Forelimb muscle (tissue), 1 donor: ENCODE results near the gene PPP1R10. TPM values are rescaled to one million over a fixed set of nuclear protein-coding genes. Genes with fewer than 3 reads are reported as not detected.

Source experiments
- DNase-seq: peaks from one replicate; pipeline ENCODE4 v3.0.0-alpha.2; 2013; ENCODE audit warnings: low read depth
- polyA plus RNA-seq: library from polyadenylated mRNA; unstranded; fragments of 120-200 nt; gene quantifications from one replicate; pipeline ENCODE4 v1.2.1, GENCODE V29; 2013; ENCODE audit not compliant: insufficient read length

Gene PPP1R10
- polyA plus RNA-seq, 1 donor, result 32.4 TPM

DNA sequence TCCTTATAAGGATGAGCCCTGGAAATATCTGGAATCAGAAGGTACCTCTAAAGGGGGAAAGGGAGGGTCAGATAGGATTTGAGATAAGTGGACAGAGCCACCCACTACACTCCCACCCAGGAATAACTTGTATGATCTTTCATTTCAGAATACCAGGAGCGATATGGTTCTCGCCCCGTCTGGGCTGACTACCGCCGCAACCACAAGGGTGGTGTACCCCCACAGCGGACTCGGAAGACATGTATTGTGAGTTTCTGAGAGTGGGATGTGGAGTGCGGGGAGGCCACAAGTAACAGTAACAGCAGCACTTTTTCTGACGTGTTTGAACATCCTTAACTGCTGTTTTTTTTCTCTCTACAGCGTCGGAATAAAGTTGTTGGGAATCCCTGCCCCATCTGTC lies 2.5 kb upstream of the PPP1R10 start:
- no peak for DNase-seq

GRCh38 chr6:30618270-30618797 lies 1.3 kb upstream of the PPP1R10 start:
- no peak for DNase-seq

DNA sequence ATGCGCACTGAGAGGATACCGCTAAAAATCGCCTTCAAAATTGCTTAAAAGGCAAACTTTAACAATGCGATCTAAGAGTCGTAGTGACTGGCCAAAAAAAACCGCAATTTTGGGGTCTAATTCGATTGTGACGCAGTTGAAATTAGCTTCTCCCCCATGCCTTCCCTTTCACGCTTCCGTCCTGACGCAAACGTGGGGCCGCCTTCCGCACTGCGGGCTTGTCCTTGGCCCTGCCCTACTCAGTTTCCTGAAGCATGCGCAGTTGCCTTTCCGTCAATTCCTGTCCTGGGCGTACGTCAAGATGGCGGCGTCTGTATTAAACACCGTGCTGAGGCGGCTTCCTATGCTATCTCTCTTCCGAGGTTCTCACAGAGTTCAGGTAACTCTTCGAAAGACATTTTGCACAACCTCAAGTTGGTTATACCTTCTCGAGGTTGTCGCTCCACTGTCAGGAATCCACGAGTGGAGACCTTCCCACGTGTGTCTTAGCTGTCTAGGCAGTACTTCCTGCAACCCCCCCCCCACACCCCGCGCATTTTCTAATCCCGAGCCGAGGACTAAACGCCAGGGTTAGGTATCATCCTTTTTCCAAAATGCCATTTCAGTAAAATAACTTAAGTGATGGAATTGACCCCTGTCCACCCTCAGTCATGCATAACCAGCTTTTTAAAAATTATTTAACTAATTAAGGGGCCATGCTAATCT lies 674 bp upstream of the PPP1R10 start, which contains the start of gene MRPS18B:
TSS of gene MRPS18B (plus strand) at position 276 of the 705 bp plus-strand sequence. CDS start at position 302, 26 bp downstream.
- peak; percentile 99 for DNase-seq

DNA sequence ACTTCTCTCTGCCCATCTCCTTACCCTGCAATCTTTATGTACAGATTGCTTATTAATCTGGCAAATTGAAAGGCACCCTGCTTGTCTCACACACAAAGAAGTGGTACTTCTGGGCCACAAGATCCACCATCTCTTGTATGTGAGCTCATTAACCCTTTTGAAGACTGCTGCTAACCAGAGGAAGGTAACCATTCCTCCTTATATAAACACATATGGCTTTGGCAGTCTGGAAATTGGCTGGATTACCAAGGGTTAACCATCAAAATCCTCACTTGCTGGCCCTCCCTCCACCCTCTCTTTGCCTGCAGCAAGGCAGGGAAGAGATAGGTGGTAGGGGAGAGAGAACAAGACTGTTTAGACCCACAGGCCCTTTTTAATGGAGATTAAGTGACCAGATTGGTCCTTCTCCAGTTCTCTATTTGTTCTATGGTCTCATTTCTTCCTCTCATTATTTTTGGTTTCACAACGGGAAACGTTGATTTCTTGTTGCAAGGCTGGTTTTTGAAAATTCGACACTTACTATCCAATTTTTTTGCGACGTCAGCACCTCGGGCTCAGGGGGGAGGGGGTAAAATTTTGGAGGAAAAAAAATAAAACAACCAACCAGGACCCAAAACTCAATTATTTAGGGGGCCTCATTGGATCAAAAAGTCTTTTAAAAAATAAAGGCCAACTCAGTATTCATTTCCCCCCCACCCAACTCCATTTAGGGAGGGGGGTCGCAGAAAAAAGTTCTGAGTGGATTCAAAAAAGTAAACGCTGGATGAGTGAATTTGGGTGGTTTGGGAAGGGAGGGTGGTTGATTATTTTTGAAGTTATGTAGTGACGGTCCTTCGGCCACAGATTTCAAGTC lies 859 bp downstream of the PPP1R10 start:
- no peak for DNase-seq

DNA sequence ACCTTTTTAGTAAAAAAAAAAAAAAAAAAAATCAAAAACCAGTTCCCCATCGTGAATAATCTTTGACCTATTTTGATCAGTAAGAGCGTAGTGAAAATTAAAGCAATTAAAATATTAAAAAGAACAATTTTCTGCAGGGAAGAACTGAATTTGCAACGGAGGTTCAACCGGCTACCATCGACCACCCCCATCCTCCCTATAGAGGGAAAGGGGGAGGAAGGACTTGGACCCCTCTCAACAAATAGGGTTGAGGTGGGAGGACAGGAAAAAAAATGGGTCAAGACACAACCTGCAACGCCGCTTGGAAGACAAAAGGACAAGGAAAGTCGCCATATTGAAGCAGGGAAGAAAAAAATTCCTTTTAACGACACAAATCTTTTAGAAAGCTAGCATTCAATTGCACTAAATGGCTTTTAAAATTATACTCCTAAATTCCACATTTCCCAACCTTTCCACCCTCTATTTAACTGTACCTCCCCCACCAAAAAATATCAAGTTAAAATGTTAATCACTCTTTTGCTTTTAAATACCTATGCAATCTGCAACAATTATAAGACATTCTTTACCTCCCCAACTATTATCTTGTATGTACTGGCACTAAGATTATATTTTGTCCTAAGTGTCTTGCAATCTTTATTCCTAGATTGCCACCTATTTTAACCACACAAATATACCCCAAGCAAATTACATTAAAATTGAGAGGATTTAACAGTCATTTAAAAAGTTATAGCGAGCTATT lies 1.7 kb downstream of the PPP1R10 start:
- DNase-seq, result peak; percentile 81

- peak; percentile 98 for DNase-seq
Observed at GRCh38 chr6:30614843-30615218, 2.2 kb downstream of the PPP1R10 start.

- no peak for DNase-seq
Observed at GRCh38 chr6:30614044-30614842, 2.8 kb downstream of the PPP1R10 start.

GRCh38 chr6:30613251-30614043 lies 3.6 kb downstream of the PPP1R10 start:
- no peak for DNase-seq

DNA sequence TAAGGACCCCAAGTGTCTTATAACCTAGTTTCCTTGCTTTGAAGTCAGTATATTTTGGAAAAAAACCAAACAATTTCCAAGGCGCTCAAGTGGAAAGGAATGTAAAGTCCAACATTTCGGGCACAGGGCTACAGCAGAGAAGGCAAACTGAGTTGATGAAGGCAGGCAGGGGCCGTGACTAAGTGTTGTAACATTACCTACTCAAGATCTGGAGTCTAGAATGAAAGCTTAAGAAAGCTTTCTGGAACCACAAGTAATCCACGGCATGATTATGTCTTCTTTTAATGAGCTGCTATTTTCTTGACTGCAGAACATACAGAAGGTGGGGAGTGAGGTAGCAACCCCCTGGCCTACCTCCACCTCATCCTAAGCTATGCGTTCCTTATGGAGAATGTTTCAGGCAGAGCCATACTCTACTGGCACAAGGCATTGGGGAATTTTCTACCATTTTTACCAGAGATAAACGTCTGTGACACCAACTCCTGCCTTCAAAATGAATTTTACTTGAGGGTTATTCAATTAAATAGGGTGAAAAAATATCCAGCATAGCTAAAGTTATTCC lies 4.3 kb downstream of the PPP1R10 start:
- no peak for DNase-seq

GRCh38 chr6:30612213-30612612 lies 4.8 kb downstream of the PPP1R10 start:
- DNase-seq, result no peak

DNA sequence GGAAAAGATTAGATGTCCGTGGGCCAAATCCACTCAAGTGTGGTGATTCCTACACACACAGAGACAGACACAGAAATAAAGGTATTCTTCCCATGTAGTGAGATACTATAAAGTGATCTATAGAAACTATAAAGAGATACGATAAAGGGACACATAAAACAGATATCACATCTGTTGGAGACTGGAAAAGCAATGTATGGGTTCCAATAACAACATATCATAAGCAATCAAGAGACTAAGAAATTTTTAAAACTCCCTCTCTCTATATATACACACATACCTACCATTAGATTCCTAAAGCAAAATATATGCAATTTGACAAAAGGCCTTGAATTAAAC lies 5.2 kb downstream of the PPP1R10 start:
- DNase-seq, result no peak

- no peak for DNase-seq
Observed at GRCh38 chr6:30611150-30611855, 5.7 kb downstream of the PPP1R10 start.

DNA sequence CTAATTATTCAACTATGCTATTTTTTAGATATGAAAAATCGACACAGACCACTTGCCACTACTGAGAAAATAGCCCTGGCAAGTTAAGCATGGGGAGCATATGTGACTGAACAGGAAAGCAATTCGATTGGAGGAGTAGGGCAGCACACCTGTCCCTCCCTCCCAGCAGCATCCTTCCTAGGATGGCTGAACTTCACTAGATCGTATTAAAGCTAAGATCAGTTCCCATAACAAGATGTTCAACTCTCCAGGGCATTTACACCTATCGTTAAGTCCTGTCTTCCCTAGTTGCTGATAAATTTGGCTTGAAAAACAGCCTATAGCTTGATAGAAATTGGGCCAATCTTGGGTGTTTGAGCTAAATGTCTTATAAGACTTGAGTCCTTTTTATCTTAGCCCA lies 7.0 kb downstream of the PPP1R10 start:
- no peak for DNase-seq

DNA sequence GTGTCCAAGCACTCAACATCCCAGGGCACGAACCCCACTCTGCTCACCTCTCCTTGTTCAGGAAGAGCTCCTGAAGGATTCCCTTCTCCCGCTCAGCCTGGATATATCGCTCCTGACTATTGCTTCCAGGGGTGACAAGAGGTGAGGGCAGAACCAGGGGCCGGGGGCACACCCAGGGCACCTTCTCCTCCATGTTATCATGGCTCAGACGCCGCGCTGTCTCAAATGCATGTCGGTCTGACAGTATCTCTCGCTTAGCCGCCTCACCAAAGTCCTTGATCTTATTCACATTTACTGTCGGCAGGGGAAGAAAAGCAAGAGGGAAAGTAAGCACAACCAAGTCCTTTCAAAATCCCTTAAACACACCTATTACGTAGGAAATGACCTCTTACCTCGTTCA lies 13.1 kb downstream of the PPP1R10 start:
- DNase-seq, result no peak

DNA sequence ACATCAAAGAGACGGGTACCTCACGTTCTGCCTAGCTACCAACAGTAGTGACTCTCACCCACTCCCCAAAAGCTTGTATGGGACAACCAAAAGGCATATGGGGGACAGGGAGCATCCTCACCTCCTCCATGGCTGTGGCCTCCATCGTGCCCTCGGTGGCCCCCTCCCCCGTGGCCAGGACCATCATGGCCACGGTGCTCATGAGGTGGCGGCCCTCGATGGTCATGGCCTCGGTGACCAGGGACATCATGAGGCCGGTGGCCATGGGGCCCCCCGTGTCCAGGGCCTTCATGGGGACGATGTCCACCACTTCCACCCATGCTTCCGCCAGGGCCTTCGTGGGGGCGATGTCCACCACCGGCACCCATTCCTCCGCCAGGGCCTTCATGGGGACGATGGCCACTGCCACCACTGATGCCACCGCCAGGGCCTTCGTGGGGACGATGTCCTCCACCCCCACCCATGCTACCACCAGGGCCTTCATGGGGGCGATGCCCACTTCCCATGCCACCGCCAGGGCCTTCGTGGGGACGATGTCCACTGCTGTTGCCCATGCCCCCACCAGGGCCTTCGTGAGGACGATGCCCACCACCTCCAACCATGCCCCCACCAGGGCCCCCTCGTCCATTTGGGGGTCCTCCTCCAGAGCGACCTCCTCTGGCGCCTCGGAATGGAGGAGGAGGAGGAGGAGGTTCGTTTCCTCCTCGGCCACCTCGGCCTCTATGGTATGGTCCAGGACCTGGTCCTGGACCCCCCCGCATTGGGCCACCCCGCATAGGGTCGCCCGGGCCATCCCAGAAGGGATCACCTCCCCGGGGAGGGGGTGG lies 15.0 kb downstream of the PPP1R10 start:
- no peak for DNase-seq

DNA sequence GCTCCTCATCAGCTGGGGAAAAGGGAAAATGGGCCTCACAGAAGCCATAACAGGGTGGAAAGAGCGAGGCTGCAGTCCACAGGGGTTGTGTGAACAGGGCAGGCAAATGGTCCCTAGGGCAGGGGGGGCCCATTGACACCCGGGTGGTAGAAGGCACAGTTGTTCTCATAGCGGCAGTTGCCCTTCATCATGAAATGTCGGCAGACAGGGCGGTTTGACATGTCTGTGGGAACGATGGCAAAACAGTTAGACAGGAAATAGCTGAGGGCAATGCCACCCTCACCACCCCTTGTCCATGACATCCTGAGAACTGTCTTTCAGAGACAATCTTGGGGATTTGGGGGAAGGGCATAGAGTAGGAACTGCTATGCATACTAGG lies 15.6 kb downstream of the PPP1R10 start:
- no peak for DNase-seq

DNA sequence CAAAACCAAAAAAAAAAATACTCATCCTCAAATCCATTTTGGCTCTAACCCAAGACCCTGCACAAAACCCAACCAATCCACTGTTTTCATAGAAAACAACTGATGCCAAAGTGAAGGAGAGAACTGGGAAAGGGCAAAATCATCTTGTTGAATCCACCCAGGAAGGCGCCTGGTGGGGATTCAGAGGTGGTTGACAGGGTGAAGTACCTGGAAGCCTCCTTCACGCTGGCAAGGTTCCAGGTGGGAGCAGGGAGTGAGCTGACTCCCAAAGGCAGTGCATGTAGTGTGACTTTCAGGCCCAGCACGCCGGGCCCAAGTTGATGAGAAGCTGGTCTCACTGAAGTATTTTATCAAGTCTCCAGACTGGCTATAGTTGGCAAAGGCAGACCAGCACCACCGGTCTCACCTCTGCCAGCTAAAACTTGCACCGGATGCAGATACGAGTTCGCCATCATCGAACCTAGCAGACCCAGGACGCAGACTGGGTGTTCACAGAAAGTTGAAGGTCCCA lies 16.5 kb downstream of the PPP1R10 start:
- DNase-seq, result no peak

GRCh38 chr6:30599625-30600324 lies 17.3 kb downstream of the PPP1R10 start:
- no peak for DNase-seq
